LNCAP (cell line): ENCODE measurements around the gene PC.

Experiments used
- TF ChIP-seq, protein P1 (sequence below): fragments of 450-650 bp; IDR thresholded peaks from 2 replicates; pipeline ENCODE4 v1.5.1; 2017; ENCODE audit warnings: mild to moderate bottlenecking

PC gene

DNA sequence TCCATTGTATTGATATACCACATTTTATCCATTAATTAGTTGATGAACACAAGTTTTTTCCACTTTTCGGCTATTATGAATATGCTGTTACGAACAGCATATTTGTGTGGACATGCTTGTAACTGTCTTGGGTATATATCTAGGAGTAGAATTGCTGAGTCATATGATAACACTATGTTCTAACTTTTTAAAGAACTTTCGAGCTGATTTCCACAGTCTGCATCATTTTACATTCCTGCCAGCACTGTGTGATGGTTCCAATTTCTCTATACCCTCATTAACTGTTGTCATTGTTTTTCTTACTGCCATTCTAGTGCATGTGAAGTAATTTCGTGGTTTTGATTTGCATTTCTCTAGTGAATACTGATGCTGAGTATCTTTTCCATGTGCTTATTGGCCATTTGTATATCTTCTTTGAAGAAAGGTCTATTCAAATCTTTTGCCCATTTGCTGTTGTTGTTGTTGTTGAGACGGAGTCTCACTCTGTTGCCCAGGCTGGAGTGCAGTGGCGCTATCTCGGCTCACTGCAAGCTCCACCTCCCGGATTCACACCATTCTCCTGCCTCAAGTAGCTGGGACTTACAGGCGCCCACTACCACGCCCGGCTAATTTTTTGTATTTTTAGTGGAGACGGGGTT lies 122.3 kb downstream of the PC start:
- TF ChIP-seq, protein P1, sequence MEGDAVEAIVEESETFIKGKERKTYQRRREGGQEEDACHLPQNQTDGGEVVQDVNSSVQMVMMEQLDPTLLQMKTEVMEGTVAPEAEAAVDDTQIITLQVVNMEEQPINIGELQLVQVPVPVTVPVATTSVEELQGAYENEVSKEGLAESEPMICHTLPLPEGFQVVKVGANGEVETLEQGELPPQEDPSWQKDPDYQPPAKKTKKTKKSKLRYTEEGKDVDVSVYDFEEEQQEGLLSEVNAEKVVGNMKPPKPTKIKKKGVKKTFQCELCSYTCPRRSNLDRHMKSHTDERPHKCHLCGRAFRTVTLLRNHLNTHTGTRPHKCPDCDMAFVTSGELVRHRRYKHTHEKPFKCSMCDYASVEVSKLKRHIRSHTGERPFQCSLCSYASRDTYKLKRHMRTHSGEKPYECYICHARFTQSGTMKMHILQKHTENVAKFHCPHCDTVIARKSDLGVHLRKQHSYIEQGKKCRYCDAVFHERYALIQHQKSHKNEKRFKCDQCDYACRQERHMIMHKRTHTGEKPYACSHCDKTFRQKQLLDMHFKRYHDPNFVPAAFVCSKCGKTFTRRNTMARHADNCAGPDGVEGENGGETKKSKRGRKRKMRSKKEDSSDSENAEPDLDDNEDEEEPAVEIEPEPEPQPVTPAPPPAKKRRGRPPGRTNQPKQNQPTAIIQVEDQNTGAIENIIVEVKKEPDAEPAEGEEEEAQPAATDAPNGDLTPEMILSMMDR: no peak

DNA sequence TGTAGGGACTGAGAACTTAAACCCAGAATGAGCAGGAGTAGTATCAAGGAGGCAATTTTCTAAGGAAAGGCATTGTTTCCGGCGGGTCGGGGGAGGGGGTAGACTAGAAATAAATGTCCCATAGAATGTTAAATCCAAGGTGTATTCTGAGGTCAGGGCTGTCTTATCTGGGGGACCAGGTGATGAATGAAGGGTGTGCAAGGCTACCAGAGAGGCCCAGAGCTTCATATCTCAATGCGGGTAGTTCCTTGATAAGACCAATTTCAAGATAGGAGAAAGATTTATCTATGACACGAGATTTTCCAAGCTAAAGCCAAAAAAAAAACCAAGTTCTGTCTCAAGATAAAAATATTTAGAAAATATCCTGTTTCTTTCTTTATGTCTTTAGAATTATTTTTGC lies 123.2 kb downstream of the PC start:
- TF ChIP-seq, protein P1: no peak

- TF ChIP-seq, protein P1: 0 out of 2 replicates have a peak, but pooled peaks have one; percentile 15
Measured at GRCh38 chr11:66834539-66834845, 123.7 kb downstream of the PC start.

DNA sequence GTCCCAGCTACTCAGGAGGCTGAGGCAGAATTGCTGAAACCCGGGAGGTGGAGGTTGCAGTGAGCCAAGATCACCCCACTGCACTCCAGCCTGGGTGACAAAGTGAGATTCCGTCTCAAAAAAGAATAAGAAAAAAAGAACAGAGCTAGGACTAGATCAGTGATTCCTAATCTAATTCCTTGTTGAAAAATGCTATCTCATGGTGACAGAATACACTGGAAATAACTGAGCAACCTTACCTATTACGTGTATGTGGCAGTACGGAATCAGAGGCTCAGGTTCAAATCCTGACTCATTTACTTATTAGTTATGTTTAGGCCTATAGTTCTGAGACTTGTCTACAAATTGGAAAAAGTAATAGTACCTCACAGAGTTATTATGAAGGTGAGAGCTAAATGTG lies 134.5 kb downstream of the PC start:
- TF ChIP-seq, protein P1: no peak

GRCh38 chr11:66820901-66821300 lies 137.3 kb downstream of the PC start:
- TF ChIP-seq, protein P1: no peak

DNA sequence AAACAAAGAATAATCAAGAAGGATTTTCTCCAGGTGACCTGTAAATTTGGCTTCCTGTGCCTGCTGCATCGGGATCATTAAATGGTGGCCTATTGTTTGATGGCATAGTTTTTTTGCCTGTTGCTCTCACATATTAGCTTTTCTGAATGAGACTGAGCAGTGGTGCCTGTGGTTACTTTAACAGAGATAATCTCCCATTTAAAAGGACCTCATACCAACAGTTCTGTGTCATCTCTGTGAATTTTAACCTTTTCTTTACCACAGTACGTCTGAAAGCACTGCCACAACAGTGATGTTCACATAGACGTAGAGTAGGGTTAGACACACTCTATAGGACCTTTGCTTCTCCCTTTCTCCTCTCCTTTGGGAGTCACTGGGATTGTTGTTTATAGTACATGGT lies 137.8 kb downstream of the PC start:
- TF ChIP-seq, protein P1: no peak

DNA sequence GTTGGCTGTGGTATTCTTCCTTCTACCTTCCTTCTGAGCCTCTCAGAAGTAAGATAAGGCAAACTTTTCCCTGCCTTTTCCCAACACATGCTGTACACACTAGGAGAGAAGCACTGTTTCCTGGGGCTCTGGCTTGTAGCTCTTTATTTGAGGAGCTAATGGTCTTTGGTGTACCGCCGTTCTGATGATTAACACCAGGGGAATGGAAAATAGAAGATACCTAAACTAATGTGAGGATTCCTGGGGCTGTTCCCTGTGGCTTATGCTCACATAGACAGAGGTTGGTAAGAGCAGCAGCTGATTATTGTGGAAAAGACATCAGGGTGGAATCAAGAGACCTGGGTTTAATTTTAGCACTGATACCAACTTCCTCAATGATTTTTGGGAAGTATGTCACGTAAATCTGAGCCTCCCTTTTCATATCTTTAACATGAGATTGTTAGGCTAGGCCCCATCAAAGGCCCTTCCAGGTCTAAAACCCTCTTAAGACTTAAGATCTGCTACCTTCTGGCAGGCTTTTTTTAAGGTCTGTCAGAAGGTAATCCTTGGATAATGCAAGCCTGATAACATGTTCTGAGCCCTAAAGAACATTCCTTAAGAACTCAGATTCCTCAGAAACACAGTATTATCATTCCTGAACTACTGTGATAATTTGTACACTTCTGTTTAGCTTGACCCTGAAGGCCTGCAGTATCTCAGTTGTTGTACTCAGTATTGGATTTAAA lies 139.8 kb downstream of the PC start:
- TF ChIP-seq, protein P1: no peak
